HepG2 (cell line): ENCODE data around the gene DST. TPM values are rescaled to one million over a fixed set of nuclear protein-coding genes. Genes with fewer than 3 reads are reported as not detected.

Source experiments
- AKAP8 ChIP-seq: sonication (generic); formaldehyde crosslinking; IDR thresholded peaks from 2 replicates; pipeline ENCODE4 v1.5.1; 2020; ENCODE audit warnings: mild to moderate bottlenecking, missing genetic modification reagents
- CEBPG ChIP-seq: IDR thresholded peaks from 2 replicates; pipeline ENCODE4 v1.6.1; 2016
- EEA1 ChIP-seq: sonication (generic); formaldehyde crosslinking; IDR thresholded peaks from 2 replicates; pipeline ENCODE4 v1.5.1; 2020; ENCODE audit warnings: mild to moderate bottlenecking, missing genetic modification reagents, borderline replicate concordance
- HDAC1 ChIP-seq: sonication (generic); formaldehyde crosslinking; IDR thresholded peaks from 2 replicates; pipeline ENCODE4 v1.5.1; 2020; ENCODE audit warnings: mild to moderate bottlenecking, missing genetic modification reagents
- IRF2 ChIP-seq: IDR thresholded peaks from 2 replicates; pipeline ENCODE4 v1.6.1; 2018; ENCODE audit warnings: missing genetic modification reagents, missing compliant biosample characterization
- ISL2 ChIP-seq: sonication (generic); formaldehyde crosslinking; IDR thresholded peaks from 2 replicates; pipeline ENCODE4 v1.5.0; 2020; ENCODE audit warnings: missing genetic modification reagents
- KDM1A ChIP-seq: IDR thresholded peaks from 2 replicates; pipeline ENCODE4 v1.6.1; 2016; ENCODE audit warnings: missing compliant biosample characterization
- NAIF1 ChIP-seq: sonication (generic); formaldehyde crosslinking; IDR thresholded peaks from 2 replicates; pipeline ENCODE4 v1.5.0; 2020; ENCODE audit warnings: mild to moderate bottlenecking, missing genetic modification reagents, borderline replicate concordance
- RFXANK ChIP-seq: IDR thresholded peaks from 2 replicates; pipeline ENCODE4 v1.6.1; 2016
- SKI ChIP-seq: fragments of 450-650 bp; IDR thresholded peaks from one replicate; pipeline ENCODE4 v1.6.1; 2018; ENCODE audit warnings: mild to moderate bottlenecking; ENCODE audit not compliant: partially characterized antibody
- ZEB1 ChIP-seq: IDR thresholded peaks from 2 replicates; pipeline ENCODE4 v1.6.1; 2012; ENCODE audit warnings: mild to moderate bottlenecking, low read depth, inconsistent platforms; ENCODE audit not compliant: insufficient replicate concordance
- ZFP1 ChIP-seq: IDR thresholded peaks from 2 replicates; pipeline ENCODE4 v1.6.1; 2016
- ZNF160 ChIP-seq: sonication (generic); formaldehyde crosslinking; IDR thresholded peaks from 2 replicates; pipeline ENCODE4 v1.8.0; 2022; ENCODE audit warnings: mild to moderate bottlenecking, inconsistent platforms, missing genetic modification reagents
- ZNF232 ChIP-seq: sonication (generic); formaldehyde crosslinking; IDR thresholded peaks from 2 replicates; pipeline ENCODE4 v1.4.0; 2020; ENCODE audit warnings: missing genetic modification reagents, borderline replicate concordance
- ZNF329 ChIP-seq: sonication (generic); formaldehyde crosslinking; IDR thresholded peaks from 2 replicates; pipeline ENCODE4 v1.9.0; 2021; ENCODE audit warnings: low read depth, mild to moderate bottlenecking, missing genetic modification reagents
- ZNF446 ChIP-seq: sonication (generic); formaldehyde crosslinking; IDR thresholded peaks from 2 replicates; pipeline ENCODE4 v1.5.0; 2020; ENCODE audit warnings: mild to moderate bottlenecking, missing genetic modification reagents
- ZNF550 ChIP-seq: sonication (generic); formaldehyde crosslinking; IDR thresholded peaks from 2 replicates; pipeline ENCODE4 v1.4.0; 2020; ENCODE audit warnings: mild to moderate bottlenecking, missing genetic modification reagents, borderline replicate concordance
- ZNF558 ChIP-seq: sonication (generic); formaldehyde crosslinking; IDR thresholded peaks from 2 replicates; pipeline ENCODE4 v1.9.0; 2022; ENCODE audit warnings: mild to moderate bottlenecking, missing genetic modification reagents, borderline replicate concordance
- ZNF788 ChIP-seq: sonication (generic); formaldehyde crosslinking; IDR thresholded peaks from 2 replicates; pipeline ENCODE4 v1.5.0; 2020; ENCODE audit warnings: mild to moderate bottlenecking, missing genetic modification reagents, borderline replicate concordance
- ZSCAN9 ChIP-seq: IDR thresholded peaks from 2 replicates; pipeline ENCODE4 v1.6.1; 2016; ENCODE audit warnings: borderline replicate concordance
- polyA plus RNA-seq, 8 experiments: library from polyadenylated mRNA; depleted of rRNA in 3 of 8; stranded (reverse) in 7 of 8; unstranded in 1 of 8; fragments of >200 nt; fragmentation: Illumina TruSeq in 4 of 8; extraction: Trizol in 4 of 8; gene quantifications; 2 replicates each; pipeline versions ENCODE4 v1.2.1 to v1.2.3, GENCODE V29; 2011 to 2016; ENCODE audit warnings: low read depth in 4 of 8, missing spikeins in 1 of 8, mixed read lengths in 1 of 8; ENCODE audit not compliant: insufficient read depth in 1 of 8
- total RNA-seq, 5 experiments: library from RNA; depleted of rRNA; stranded (reverse); fragments of >200 nt; fragmentation: Illumina TruSeq; extraction: Trizol; gene quantifications; 2 replicates each; pipeline ENCODE4 v1.2.3, GENCODE V29; 2016; ENCODE audit warnings: low read depth in 1 of 5
- TF ChIP-seq, protein P1 (sequence below): sonication (generic); formaldehyde crosslinking; conservative IDR thresholded peaks from 2 replicates; pipeline ENCODE4 v1.4.0; 2020; ENCODE audit warnings: missing genetic modification reagents
- TF ChIP-seq, protein P2 (sequence below): sonication (generic); formaldehyde crosslinking; IDR thresholded peaks from 2 replicates; pipeline ENCODE4 v1.4.0; 2020; ENCODE audit warnings: mild to moderate bottlenecking, low read depth, missing genetic modification reagents
- TF ChIP-seq, protein P3 (sequence below): sonication (generic); formaldehyde crosslinking; IDR thresholded peaks from 2 replicates; pipeline ENCODE4 v1.4.0; 2020; ENCODE audit warnings: missing genetic modification reagents
- TF ChIP-seq, protein P4 (sequence below): IDR thresholded peaks from 2 replicates; pipeline ENCODE4 v1.4.0; 2020; ENCODE audit warnings: mild to moderate bottlenecking, missing genetic modification reagents

DST gene
- total and polyA plus RNA-seq, 2 of the 13 experiments (the other 11 are each of a cell fraction or from before 2014, with no cell fraction given): 64.4 to 89.0 TPM

DNA sequence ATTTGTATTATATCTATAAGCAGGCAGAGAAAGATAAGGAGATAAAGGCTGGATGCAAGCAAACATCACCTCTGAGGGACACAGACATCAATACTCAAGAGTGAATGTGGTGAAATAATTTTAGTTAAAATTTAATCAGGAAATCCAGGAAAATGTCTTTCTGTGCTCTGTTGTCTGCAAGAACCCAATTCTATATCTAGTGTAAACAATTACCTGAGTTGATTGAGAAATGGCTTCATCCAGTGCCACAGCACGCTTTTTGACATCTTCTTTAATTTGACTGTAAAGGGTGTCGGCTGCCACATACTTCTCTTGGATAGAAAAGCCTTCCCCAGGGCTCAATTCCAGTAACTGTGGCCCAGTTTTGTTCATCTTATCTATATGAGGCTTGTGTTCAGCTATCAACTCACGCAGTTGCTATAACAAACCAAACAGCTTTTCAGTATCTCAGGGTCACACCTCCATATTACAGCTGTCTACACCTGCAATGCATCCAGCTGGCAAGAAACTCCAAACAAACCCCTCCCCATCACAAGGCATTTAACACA is 131.6 kb downstream of the DST start (continued):
- no peak for TF ChIP-seq RFXANK
- no peak for TF ChIP-seq ZNF160 (CRISPR knock-in tag)
- no peak; the same call in 1 of the 2 replicates for TF ChIP-seq NAIF1 (CRISPR knock-in tag)
- TF ChIP-seq CEBPG (CRISPR knock-in tag): peak; percentile 73
- no peak for TF ChIP-seq KDM1A (CRISPR knock-in tag)
- TF ChIP-seq, protein P1, sequence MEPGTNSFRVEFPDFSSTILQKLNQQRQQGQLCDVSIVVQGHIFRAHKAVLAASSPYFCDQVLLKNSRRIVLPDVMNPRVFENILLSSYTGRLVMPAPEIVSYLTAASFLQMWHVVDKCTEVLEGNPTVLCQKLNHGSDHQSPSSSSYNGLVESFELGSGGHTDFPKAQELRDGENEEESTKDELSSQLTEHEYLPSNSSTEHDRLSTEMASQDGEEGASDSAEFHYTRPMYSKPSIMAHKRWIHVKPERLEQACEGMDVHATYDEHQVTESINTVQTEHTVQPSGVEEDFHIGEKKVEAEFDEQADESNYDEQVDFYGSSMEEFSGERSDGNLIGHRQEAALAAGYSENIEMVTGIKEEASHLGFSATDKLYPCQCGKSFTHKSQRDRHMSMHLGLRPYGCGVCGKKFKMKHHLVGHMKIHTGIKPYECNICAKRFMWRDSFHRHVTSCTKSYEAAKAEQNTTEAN (CRISPR knock-in tag): no peak
- TF ChIP-seq IRF2 (CRISPR knock-in tag): no peak
- TF ChIP-seq ZNF446 (CRISPR knock-in tag): no peak
- TF ChIP-seq ZSCAN9 (CRISPR knock-in tag): no peak
- TF ChIP-seq ZNF232 (CRISPR knock-in tag): no peak
- no peak for TF ChIP-seq AKAP8 (CRISPR knock-in tag)
- TF ChIP-seq ZNF329 (CRISPR knock-in tag): no peak
- TF ChIP-seq, protein P2, sequence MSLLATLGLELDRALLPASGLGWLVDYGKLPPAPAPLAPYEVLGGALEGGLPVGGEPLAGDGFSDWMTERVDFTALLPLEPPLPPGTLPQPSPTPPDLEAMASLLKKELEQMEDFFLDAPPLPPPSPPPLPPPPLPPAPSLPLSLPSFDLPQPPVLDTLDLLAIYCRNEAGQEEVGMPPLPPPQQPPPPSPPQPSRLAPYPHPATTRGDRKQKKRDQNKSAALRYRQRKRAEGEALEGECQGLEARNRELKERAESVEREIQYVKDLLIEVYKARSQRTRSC (CRISPR knock-in tag): no peak
- peak; percentile 59 for TF ChIP-seq ZEB1
- TF ChIP-seq, protein P3, sequence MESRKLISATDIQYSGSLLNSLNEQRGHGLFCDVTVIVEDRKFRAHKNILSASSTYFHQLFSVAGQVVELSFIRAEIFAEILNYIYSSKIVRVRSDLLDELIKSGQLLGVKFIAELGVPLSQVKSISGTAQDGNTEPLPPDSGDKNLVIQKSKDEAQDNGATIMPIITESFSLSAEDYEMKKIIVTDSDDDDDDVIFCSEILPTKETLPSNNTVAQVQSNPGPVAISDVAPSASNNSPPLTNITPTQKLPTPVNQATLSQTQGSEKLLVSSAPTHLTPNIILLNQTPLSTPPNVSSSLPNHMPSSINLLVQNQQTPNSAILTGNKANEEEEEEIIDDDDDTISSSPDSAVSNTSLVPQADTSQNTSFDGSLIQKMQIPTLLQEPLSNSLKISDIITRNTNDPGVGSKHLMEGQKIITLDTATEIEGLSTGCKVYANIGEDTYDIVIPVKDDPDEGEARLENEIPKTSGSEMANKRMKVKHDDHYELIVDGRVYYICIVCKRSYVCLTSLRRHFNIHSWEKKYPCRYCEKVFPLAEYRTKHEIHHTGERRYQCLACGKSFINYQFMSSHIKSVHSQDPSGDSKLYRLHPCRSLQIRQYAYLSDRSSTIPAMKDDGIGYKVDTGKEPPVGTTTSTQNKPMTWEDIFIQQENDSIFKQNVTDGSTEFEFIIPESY: no peak
- TF ChIP-seq ZNF788: no peak
- TF ChIP-seq HDAC1 (CRISPR knock-in tag): no peak
- no peak for TF ChIP-seq ZNF550 (CRISPR knock-in tag)
- no peak for TF ChIP-seq ZNF558
- TF ChIP-seq EEA1: no peak
- no peak for TF ChIP-seq SKI
- 0 out of 2 replicates have a peak, but pooled peaks have one; percentile 46 for TF ChIP-seq ZFP1 (CRISPR knock-in tag)
- TF ChIP-seq, protein P4, sequence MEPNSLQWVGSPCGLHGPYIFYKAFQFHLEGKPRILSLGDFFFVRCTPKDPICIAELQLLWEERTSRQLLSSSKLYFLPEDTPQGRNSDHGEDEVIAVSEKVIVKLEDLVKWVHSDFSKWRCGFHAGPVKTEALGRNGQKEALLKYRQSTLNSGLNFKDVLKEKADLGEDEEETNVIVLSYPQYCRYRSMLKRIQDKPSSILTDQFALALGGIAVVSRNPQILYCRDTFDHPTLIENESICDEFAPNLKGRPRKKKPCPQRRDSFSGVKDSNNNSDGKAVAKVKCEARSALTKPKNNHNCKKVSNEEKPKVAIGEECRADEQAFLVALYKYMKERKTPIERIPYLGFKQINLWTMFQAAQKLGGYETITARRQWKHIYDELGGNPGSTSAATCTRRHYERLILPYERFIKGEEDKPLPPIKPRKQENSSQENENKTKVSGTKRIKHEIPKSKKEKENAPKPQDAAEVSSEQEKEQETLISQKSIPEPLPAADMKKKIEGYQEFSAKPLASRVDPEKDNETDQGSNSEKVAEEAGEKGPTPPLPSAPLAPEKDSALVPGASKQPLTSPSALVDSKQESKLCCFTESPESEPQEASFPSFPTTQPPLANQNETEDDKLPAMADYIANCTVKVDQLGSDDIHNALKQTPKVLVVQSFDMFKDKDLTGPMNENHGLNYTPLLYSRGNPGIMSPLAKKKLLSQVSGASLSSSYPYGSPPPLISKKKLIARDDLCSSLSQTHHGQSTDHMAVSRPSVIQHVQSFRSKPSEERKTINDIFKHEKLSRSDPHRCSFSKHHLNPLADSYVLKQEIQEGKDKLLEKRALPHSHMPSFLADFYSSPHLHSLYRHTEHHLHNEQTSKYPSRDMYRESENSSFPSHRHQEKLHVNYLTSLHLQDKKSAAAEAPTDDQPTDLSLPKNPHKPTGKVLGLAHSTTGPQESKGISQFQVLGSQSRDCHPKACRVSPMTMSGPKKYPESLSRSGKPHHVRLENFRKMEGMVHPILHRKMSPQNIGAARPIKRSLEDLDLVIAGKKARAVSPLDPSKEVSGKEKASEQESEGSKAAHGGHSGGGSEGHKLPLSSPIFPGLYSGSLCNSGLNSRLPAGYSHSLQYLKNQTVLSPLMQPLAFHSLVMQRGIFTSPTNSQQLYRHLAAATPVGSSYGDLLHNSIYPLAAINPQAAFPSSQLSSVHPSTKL: peak; percentile 90
- TF ChIP-seq ISL2 (CRISPR knock-in tag): peak; percentile 96
